Upper lobe of right lung (tissue), 1 donor: ENCODE results near the gene GPR25. TPM values are rescaled to one million over a fixed set of nuclear protein-coding genes. Genes with fewer than 3 reads are reported as not detected.

Experiments used
- ATAC-seq: fragments of 200-7000 bp; cut with Tn5 transposase; one replicate; pipeline ENCODE4 v1.9.1; 2020; ENCODE audit warnings: mild to moderate bottlenecking, moderate library complexity
- DNase-seq: peaks from one replicate; pipeline ENCODE4 v3.0.0-alpha.2; 2020
- H3K27ac ChIP-seq: fragments of 200-600 bp; one replicate; pipeline ENCODE4 v1.8.0; 2022
- H3K27me3 ChIP-seq: fragments of 200-600 bp; one replicate; pipeline ENCODE4 v1.8.0; 2022; ENCODE audit warnings: mild to moderate bottlenecking
- H3K36me3 ChIP-seq: fragments of 200-600 bp; one replicate; pipeline ENCODE4 v1.8.0; 2022
- H3K4me1 ChIP-seq: fragments of 200-600 bp; one replicate; pipeline ENCODE4 v1.8.0; 2022
- H3K4me3 ChIP-seq: fragments of 200-600 bp; one replicate; pipeline ENCODE4 v1.8.0; 2022; ENCODE audit warnings: mild to moderate bottlenecking
- H3K9me3 ChIP-seq: fragments of 200-600 bp; one replicate; pipeline ENCODE4 v1.8.0; 2022
- intact Hi-C: fragments of 100-400 bp; cut with DNase I; formaldehyde crosslinking; loops from one replicate; pipeline ENCODE4 v1.11.0; 2022
- long read RNA-seq: library from polyadenylated mRNA; unstranded; transcript quantifications from one replicate; pipeline ENCODE4 v2.0.0, GENCODE V29; 2021
- total RNA-seq: library from RNA; stranded (reverse); fragmentation: NEBNext Ultra II Directional; extraction: Animal tissue kit (Norgen Biotek cat#: 25700); gene quantifications from one replicate; pipeline ENCODE4 v1.2.1, GENCODE V29; 2021
- TF ChIP-seq, protein P1 (sequence below): fragments of 200-600 bp; IDR thresholded peaks from one replicate; pipeline ENCODE4 v1.8.0; 2022; ENCODE audit warnings: antibody characterized with exemption
- donor health status: DM: no; HTN: yes; CAD: no; lungs with severe emphysema.

GPR25 gene
- 0.32 TPM for total RNA-seq
- long read RNA-seq, result 0 reads

DNA sequence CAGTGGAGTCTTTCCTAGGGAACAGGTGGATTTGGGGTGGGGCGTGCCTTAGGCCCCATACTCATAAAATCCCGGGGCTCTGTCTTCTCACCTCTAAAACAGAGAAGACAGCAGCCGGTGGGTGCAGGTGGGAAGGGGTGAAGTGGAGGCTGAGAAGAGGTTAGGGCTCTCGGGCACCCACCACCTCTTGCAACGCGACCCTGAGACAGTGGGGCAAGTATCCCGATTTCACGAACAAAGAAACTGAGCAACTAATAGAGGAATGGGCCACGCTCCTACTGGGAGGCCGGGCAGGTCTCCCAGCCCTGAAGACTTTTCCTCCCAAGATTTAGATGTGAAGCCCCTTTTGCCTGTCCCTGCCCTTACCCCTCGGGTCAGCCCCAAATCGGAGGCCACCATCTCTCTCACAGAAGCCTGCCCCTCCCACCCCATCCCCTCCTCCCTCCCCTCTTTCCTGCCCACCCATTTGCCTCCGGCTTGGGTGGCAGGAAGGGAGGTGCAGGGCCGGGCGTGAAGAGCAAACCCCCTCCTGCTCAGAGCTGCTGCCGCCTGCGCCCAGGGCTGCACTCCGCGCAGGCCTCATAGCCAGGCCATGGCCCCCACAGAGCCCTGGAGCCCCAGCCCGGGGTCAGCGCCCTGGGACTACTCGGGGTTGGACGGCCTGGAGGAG lies at the start of gene GPR25:
TSS of gene GPR25 (plus strand) at position 536 of the 670 bp plus-strand sequence. CDS start at position 593, 57 bp downstream.
- peaks cover 15% of the 10 kb centered on the region for H3K4me1 ChIP-seq
- TF ChIP-seq, protein P1, sequence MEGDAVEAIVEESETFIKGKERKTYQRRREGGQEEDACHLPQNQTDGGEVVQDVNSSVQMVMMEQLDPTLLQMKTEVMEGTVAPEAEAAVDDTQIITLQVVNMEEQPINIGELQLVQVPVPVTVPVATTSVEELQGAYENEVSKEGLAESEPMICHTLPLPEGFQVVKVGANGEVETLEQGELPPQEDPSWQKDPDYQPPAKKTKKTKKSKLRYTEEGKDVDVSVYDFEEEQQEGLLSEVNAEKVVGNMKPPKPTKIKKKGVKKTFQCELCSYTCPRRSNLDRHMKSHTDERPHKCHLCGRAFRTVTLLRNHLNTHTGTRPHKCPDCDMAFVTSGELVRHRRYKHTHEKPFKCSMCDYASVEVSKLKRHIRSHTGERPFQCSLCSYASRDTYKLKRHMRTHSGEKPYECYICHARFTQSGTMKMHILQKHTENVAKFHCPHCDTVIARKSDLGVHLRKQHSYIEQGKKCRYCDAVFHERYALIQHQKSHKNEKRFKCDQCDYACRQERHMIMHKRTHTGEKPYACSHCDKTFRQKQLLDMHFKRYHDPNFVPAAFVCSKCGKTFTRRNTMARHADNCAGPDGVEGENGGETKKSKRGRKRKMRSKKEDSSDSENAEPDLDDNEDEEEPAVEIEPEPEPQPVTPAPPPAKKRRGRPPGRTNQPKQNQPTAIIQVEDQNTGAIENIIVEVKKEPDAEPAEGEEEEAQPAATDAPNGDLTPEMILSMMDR, result no peak
- H3K36me3 ChIP-seq, result no peaks in the 10 kb centered on the region
- intact Hi-C loops, result no loop called here
- no peak for DNase-seq
- H3K4me3 ChIP-seq, result peak within 1 kb of the TSS; percentile 25
- no peaks in the 10 kb centered on the region for H3K9me3 ChIP-seq
- H3K27ac ChIP-seq, result no peak within 1 kb of the TSS
- no peak for ATAC-seq
- peaks cover 55% of the 10 kb centered on the region for H3K27me3 ChIP-seq

- no peak for ATAC-seq
- intact Hi-C loops, result no loop called here
- TF ChIP-seq, protein P1, result no peak
Measured at GRCh38 chr1:200831091-200831490, 41.7 kb upstream of the GPR25 start.

DNA sequence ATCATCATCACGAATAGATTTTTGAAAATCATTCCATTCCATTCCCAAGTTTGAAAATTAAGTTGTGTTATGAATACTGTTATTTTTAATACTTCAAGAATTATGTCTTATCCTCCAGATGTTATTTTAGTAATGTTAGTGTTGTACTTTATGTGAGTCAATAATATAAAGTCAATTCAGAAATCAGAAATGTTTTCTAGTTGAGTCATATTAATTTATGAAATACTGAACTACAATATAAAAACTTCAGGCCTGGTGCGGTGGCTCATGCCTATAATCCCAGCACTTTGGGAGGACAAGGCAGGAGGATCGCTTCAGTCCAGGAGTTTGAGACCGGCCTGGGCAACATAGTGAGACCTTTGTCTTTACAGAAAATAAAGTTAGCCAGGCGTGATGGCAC lies 38.4 kb upstream of the GPR25 start:
- no peaks in the 10 kb centered on the region for H3K4me1 ChIP-seq
- H3K27ac ChIP-seq, result no peak overlapping the region
- no peak overlapping the region for H3K4me3 ChIP-seq
- DNase-seq (no peak), ATAC-seq (no peak)
- intact Hi-C loops, result no loop called here
- peaks cover 6% of the 10 kb centered on the region for H3K36me3 ChIP-seq
- H3K9me3 ChIP-seq, result no peaks in the 10 kb centered on the region
- no peaks in the 10 kb centered on the region for H3K27me3 ChIP-seq
- TF ChIP-seq, protein P1, result no peak

More at GRCh38 chr1:200831091-200831490, 41.7 kb upstream of the GPR25 start:
- no peaks in the 10 kb centered on the region for H3K4me1 ChIP-seq
- H3K36me3 ChIP-seq, result peaks cover 6% of the 10 kb centered on the region
- H3K27ac ChIP-seq, result no peak overlapping the region
- no peaks in the 10 kb centered on the region for H3K9me3 ChIP-seq
- no peak for DNase-seq
- H3K27me3 ChIP-seq, result no peaks in the 10 kb centered on the region
- no peak overlapping the region for H3K4me3 ChIP-seq

DNA sequence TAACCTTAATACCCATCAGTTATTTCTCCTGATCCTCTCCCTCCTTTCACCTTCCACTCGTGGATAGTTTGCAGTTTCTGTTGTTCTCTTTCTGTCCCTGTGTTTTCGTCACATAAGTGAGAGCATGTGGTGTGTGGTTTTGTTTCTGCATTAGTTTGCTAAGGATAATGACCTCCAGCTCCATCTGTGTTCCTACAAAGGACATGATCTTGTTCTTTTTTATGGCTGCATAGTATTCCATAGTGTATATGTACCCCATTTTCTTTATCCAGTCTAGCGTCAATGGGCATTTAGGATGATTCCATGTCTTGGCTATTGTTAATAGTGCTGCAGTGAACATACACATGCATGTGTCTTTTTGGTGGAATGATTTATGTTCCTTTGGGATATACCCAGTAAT lies 36.6 kb upstream of the GPR25 start:
- ATAC-seq (no peak), DNase-seq (no peak)
- H3K36me3 ChIP-seq, result peaks cover 6% of the 10 kb centered on the region
- no peaks in the 10 kb centered on the region for H3K9me3 ChIP-seq
- no peaks in the 10 kb centered on the region for H3K4me1 ChIP-seq
- H3K27ac ChIP-seq, result no peak overlapping the region
- H3K27me3 ChIP-seq, result no peaks in the 10 kb centered on the region
- intact Hi-C loops, result no loop called here
- TF ChIP-seq, protein P1, result no peak
- H3K4me3 ChIP-seq, result no peak overlapping the region

GRCh38 chr1:200837931-200838571 lies 34.7 kb upstream of the GPR25 start:
- H3K4me1 ChIP-seq, result no peaks in the 10 kb centered on the region
- TF ChIP-seq, protein P1, result peak; percentile 56
- H3K9me3 ChIP-seq, result no peaks in the 10 kb centered on the region
- H3K36me3 ChIP-seq, result peaks cover 15% of the 10 kb centered on the region
- H3K27me3 ChIP-seq, result no peaks in the 10 kb centered on the region
- no peak overlapping the region for H3K4me3 ChIP-seq
- intact Hi-C loops, result no loop called here
- no peak for ATAC-seq
- no peak for DNase-seq
- H3K27ac ChIP-seq, result no peak overlapping the region
